CD4-positive, alpha-beta memory T cell (primary cell): ENCODE results near the gene NR1D1. TPM values are rescaled to one million over a fixed set of nuclear protein-coding genes. Genes with fewer than 3 reads are reported as not detected.

Experiments
- polyA plus RNA-seq, 2 donors: library from polyadenylated mRNA; unstranded; fragments of 300-500 nt; fragmentation: Illumina TruSeq; gene quantifications; one replicate each; pipeline ENCODE4 v1.2.3, GENCODE V29; 2021
- total RNA-seq, 2 experiments: library from RNA; stranded (reverse); gene quantifications; one replicate each; pipeline ENCODE4 v1.2.3, GENCODE V29; 2021

The NR1D1 gene
- total and polyA plus RNA-seq, 4 experiments from 2014 or later: 5.7 to 15.1 (median 13.6) TPM

Other genes starting within 250 kb of the NR1D1 start
- gene IKZF3, start 236.3 kb downstream of the NR1D1 start, total RNA-seq: 100 to 1,000 TPM; 116 to 118 TPM
- gene IKZF3, start 236.3 kb downstream of the NR1D1 start, polyA plus RNA-seq: 10 to 100 TPM in 1 of 2 donors, 1 to 10 TPM in 1; 3.2 to 87.4 TPM
- 1 to 10 TPM in 1 of 2 experiments, under 1 TPM in 1; 0.35 to 1.2 TPM for gene ZPBP2, start 232.4 kb downstream of the NR1D1 start, total RNA-seq
- under 1 TPM in 1 of 2 donors, not detected in 1; 0.25 TPM for gene ZPBP2, start 232.4 kb downstream of the NR1D1 start, polyA plus RNA-seq
- 10 to 100 TPM; 41.4 to 47.4 TPM for gene GSDMB, start 182.0 kb downstream of the NR1D1 start, total RNA-seq
- 1 to 10 TPM; 3.2 to 3.9 TPM for gene GSDMB, start 182.0 kb downstream of the NR1D1 start, polyA plus RNA-seq
- gene ORMDL3, start 173.0 kb downstream of the NR1D1 start, total RNA-seq: 10 to 100 TPM; 79.6 to 87.2 TPM
- gene ORMDL3, start 173.0 kb downstream of the NR1D1 start, polyA plus RNA-seq: 100 to 1,000 TPM in 1 of 2 donors, 10 to 100 TPM in 1; 90.4 to 161 TPM
- gene LRRC3C, start 172.9 kb downstream of the NR1D1 start, total RNA-seq: not detected
- not detected for gene LRRC3C, start 172.9 kb downstream of the NR1D1 start, polyA plus RNA-seq
- gene GSDMA, start 137.6 kb downstream of the NR1D1 start, total RNA-seq: under 1 TPM; 0.23 to 0.25 TPM
- gene GSDMA, start 137.6 kb downstream of the NR1D1 start, polyA plus RNA-seq: 1 to 10 TPM in 1 of 2 donors, under 1 TPM in 1; 0.42 to 1.1 TPM
- gene PSMD3, start 119.8 kb downstream of the NR1D1 start, total RNA-seq: 10 to 100 TPM; 59.7 to 60.3 TPM
- gene PSMD3, start 119.8 kb downstream of the NR1D1 start, polyA plus RNA-seq: 10 to 100 TPM; 44.6 to 47.9 TPM
- gene CSF3, start 85.1 kb downstream of the NR1D1 start, total RNA-seq: not detected
- gene CSF3, start 85.1 kb downstream of the NR1D1 start, polyA plus RNA-seq: not detected
- 10 to 100 TPM; 81.1 to 93.0 TPM for gene MED24, start 46.2 kb downstream of the NR1D1 start, total RNA-seq
- gene MED24, start 46.2 kb downstream of the NR1D1 start, polyA plus RNA-seq: 10 to 100 TPM; 34.0 to 46.2 TPM
- gene THRA, start 37.6 kb downstream of the NR1D1 start, total RNA-seq: 10 to 100 TPM; 35.9 to 41.3 TPM
- gene THRA, start 37.6 kb downstream of the NR1D1 start, polyA plus RNA-seq: 10 to 100 TPM in 1 of 2 donors, 1 to 10 TPM in 1; 5.8 to 11.9 TPM
- 100 to 1,000 TPM; 130 to 133 TPM for gene MSL1, start 21.4 kb upstream of the NR1D1 start, total RNA-seq
- gene MSL1, start 21.4 kb upstream of the NR1D1 start, polyA plus RNA-seq: 1 to 10 TPM; 6.0 to 8.3 TPM
- 100 to 1,000 TPM; 142 to 146 TPM for gene CASC3, start 39.9 kb upstream of the NR1D1 start, total RNA-seq
- gene CASC3, start 39.9 kb upstream of the NR1D1 start, polyA plus RNA-seq: 10 to 100 TPM; 31.1 to 54.2 TPM
- gene RAPGEFL1, start 76.9 kb upstream of the NR1D1 start, total RNA-seq: 1 to 10 TPM; 5.4 to 6.5 TPM
- under 1 TPM in 1 of 2 donors, not detected in 1; 0.13 TPM for gene RAPGEFL1, start 76.9 kb upstream of the NR1D1 start, polyA plus RNA-seq
- 10 to 100 TPM; 34.4 to 34.7 TPM for gene WIPF2, start 118.7 kb upstream of the NR1D1 start, total RNA-seq
- 10 to 100 TPM in 1 of 2 donors, 1 to 10 TPM in 1; 5.2 to 13.6 TPM for gene WIPF2, start 118.7 kb upstream of the NR1D1 start, polyA plus RNA-seq
- 1 to 10 TPM in 1 of 2 experiments, under 1 TPM in 1; 0.72 to 2.1 TPM for gene CDC6, start 187.3 kb upstream of the NR1D1 start, total RNA-seq
- gene CDC6, start 187.3 kb upstream of the NR1D1 start, polyA plus RNA-seq: under 1 TPM; 0.61 to 0.87 TPM
- 10 to 100 TPM; 54.1 to 54.5 TPM for gene RARA, start 208.6 kb upstream of the NR1D1 start, total RNA-seq
- gene RARA, start 208.6 kb upstream of the NR1D1 start, polyA plus RNA-seq: 10 to 100 TPM in 1 of 2 donors, 1 to 10 TPM in 1; 5.1 to 20.7 TPM